Peyer's patch (tissue), 4 donors: ENCODE data around the gene PREP. TPM values are rescaled to one million over a fixed set of nuclear protein-coding genes. Genes with fewer than 3 reads are reported as not detected.

Experiments used
- DNase-seq, 3 donors: peaks; one replicate each; pipeline ENCODE4 v3.0.0-alpha.2; 2017 to 2019
- H3K27ac ChIP-seq, 4 donors: fragments of 200-600 bp; sonication (generic); one replicate each; pipeline ENCODE4 v1.5.1; 2016 to 2019
- H3K27me3 ChIP-seq, 2 donors: fragments of 200-600 bp; sonication (generic); one replicate each; pipeline ENCODE4 v1.5.1; 2019
- H3K36me3 ChIP-seq, 3 donors: fragments of 200-600 bp; sonication (generic); one replicate each; pipeline ENCODE4 v1.5.1; 2016 to 2019
- H3K4me1 ChIP-seq, 4 donors: fragments of 200-600 bp; sonication (generic); one replicate each; pipeline ENCODE4 v1.5.1; 2016 to 2019
- H3K4me3 ChIP-seq, 4 donors: fragments of 200-600 bp; sonication (generic); 1 replicate in 3 of 4; 2 replicates in 1 of 4; pipeline ENCODE4 v1.5.1; 2016 to 2019; ENCODE audit warnings: mild to moderate bottlenecking in 1 of 4
- H3K9me3 ChIP-seq, 4 donors: fragments of 200-600 bp; sonication (generic); one replicate each; pipeline ENCODE4 v1.5.1; 2016 to 2019; ENCODE audit warnings: mild to moderate bottlenecking in 1 of 4
- CTCF ChIP-seq, 6 experiments: fragments of 450-650 bp in 4 of 6; fragments of 200-600 bp in 2 of 6; sonication (generic) in 1 of 6; IDR thresholded peaks; one replicate each; pipeline ENCODE4 v1.5.1; 2017 to 2019; ENCODE audit warnings: antibody characterized with exemption in 6 of 6, mild to moderate bottlenecking in 3 of 6, moderate library complexity in 1 of 6
- POLR2A ChIP-seq, 2 donors: fragments of 450-650 bp; IDR thresholded peaks; one replicate each; pipeline ENCODE4 v1.5.1; 2017; ENCODE audit warnings: antibody characterized with exemption in 2 of 2, mild to moderate bottlenecking in 2 of 2, moderate library complexity in 2 of 2
- total RNA-seq, 4 donors: library from RNA; depleted of rRNA; stranded (reverse); fragments of >200 nt; gene quantifications; one replicate each; pipeline ENCODE4 v1.1.0, GENCODE V29; 2016

Gene PREP
- total RNA-seq, 4 donors from 2014 or later: 47.0 to 69.6 (median 54.8) TPM

DNA sequence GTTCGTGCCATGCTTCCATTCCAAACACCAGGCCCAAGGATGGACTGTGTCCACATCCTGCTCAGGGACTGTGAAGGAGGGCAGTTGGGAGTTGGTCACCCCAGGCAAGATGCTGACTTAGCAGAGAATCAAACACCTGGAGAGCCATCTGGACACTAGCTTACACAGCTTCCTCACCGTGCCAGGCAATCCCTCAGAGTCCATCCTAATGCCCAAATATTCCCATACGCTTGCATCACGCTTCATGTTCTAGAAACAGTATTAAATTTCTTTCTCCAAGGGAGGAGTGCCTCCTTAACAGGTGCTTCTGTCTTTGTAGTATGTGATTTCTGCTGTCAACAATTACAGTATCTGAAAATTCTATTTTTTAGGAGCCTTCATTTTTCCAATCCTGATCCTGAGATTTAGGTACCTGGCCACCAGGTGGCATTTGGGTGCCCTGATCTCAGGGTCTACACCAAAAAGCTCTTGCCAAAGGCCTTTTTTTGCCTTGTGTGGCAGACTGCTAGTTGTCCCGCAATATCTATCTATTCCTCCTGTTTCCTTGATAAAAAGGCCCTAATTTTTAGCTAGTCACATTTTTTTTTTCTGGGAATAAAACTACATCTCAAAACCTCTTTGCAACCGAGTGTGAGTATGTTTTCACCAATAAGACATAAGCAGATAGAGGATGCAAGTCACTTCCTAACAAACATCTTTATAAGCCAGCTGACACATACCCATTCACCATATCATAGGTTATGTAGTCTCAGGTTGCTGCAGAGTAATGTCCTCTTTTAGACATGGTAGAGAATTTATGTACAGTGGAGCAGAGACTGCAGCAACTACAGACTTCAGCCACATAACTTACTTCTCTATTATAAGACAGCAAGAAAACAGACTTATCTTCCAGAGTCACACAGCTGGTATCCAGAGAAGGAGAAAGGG, 85.0 kb downstream of the PREP start:
- Histone ChIP-seq H3K27ac (no peak overlapping the region), H3K4me1 (no peaks in the 10 kb centered on the region), H3K4me3 (no peak overlapping the region), H3K9me3 (no peaks in the 10 kb centered on the region), H3K36me3 (peaks cover 0 to 35% (median 0%) of the 10 kb centered on the region in 3 donors), H3K27me3 (no peaks in the 10 kb centered on the region)
- DNase-seq: no peak
- TF ChIP-seq POLR2A (IDR thresholded peaks at IDR 0.05): no peak
- peak in 3 of 6 experiments; percentile 43 to 47 (median 46) for TF ChIP-seq CTCF (IDR thresholded peaks at IDR 0.05)

DNA sequence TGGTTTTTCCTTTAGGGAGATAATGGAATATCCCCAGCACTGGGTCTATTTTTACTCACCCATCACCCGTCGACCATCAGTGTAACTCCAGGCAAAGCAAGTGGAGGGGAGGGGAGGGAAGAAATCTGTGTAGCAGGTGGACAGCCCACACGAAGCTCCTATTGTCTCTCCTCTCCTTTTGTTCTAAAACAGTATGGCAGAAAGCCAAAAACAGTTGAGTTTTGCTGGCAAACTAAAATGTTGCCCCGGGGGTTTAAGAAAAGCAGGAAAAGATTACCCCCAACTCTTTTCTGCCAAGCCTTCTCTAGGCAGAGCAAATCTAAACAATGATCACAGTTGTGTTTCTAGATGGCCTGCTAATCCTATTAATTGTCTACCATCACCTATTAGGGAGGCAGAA, 89.7 kb downstream of the PREP start:
- TF ChIP-seq CTCF (IDR thresholded peaks at IDR 0.05): no peak
- H3K27me3 ChIP-seq: no peaks in the 10 kb centered on the region

GRCh38 chr6:105310947-105311346, 91.9 kb downstream of the PREP start:
- H3K36me3 ChIP-seq: peaks cover 0 to 7% (median 0%) of the 10 kb centered on the region in 3 donors
- no peak for DNase-seq
- no peaks in the 10 kb centered on the region for H3K27me3 ChIP-seq
- H3K9me3 ChIP-seq: no peaks in the 10 kb centered on the region
- H3K4me3 ChIP-seq: no peak overlapping the region
- H3K4me1 ChIP-seq: no peaks in the 10 kb centered on the region
- no peak overlapping the region for H3K27ac ChIP-seq
- TF ChIP-seq CTCF (IDR thresholded peaks at IDR 0.05) (no peak), POLR2A (IDR thresholded peaks at IDR 0.05) (no peak)

More for the DNA sequence above, 89.7 kb downstream of the PREP start:
- Histone ChIP-seq H3K9me3 (no peaks in the 10 kb centered on the region), H3K27ac (no peak overlapping the region), H3K4me3 (no peak overlapping the region), H3K4me1 (no peaks in the 10 kb centered on the region), H3K36me3 (peaks cover 0 to 9% (median 0%) of the 10 kb centered on the region in 3 donors)
- DNase-seq: no peak

DNA sequence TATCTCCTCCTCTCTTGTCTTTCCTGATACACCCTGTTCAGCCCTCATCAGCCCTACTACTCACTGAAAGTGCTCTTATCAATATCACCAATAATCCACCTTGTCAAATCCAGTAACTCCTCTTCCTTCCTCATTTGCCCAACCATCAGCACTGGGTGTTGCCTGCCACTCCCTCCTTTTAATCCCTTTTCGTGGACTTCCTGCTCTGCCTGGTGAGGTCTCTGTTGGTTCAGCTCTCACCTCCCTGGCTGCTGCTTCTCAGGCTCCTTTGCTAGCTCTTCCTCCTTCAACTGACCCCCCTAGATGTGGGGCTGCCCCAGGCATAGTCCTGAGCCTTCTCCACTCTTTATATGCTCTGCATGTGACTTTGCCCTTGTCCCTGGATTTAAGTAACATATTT, 92.5 kb downstream of the PREP start:
- Histone ChIP-seq H3K4me3 (no peak overlapping the region), H3K4me1 (no peaks in the 10 kb centered on the region), H3K9me3 (no peaks in the 10 kb centered on the region), H3K36me3 (peaks cover 0 to 4% (median 0%) of the 10 kb centered on the region in 3 donors), H3K27me3 (no peaks in the 10 kb centered on the region), H3K27ac (no peak overlapping the region)
- peak in 1 of 3 donors; percentile 47 for DNase-seq
- TF ChIP-seq CTCF (IDR thresholded peaks at IDR 0.05): no peak

- Histone ChIP-seq H3K36me3 (peaks cover 0 to 6% (median 0%) of the 10 kb centered on the region in 3 donors), H3K27ac (no peak overlapping the region)
Measured at GRCh38 chr6:105308840-105309239, 94.0 kb downstream of the PREP start.

More at GRCh38 chr6:105308840-105309239, 94.0 kb downstream of the PREP start:
- no peaks in the 10 kb centered on the region for H3K4me1 ChIP-seq
- no peak for DNase-seq
- no peaks in the 10 kb centered on the region for H3K27me3 ChIP-seq
- no peak overlapping the region for H3K4me3 ChIP-seq
- no peak for TF ChIP-seq POLR2A (IDR thresholded peaks at IDR 0.05)
- TF ChIP-seq CTCF (IDR thresholded peaks at IDR 0.05): no peak
- H3K9me3 ChIP-seq: no peaks in the 10 kb centered on the region
